Smooth muscle cell (in vitro differentiated cells): ENCODE data around the gene NELFB. TPM values are rescaled to one million over a fixed set of nuclear protein-coding genes. Genes with fewer than 3 reads are reported as not detected.

ENCODE experiments used
- DNase-seq: peaks from one replicate; lab custom pipeline; 2025; ENCODE audit not compliant: unreplicated experiment; lab: John Stamatoyannopoulos, UW
- H2AFZ ChIP-seq: fragments of 200-600 bp; sonication (generic); 2 replicates; pipeline ENCODE4 v1.6.0; 2016; ENCODE audit warnings: antibody characterized with exemption, low read depth, mild to moderate bottlenecking
- H3F3A ChIP-seq: fragments of 200-600 bp; sonication (generic); 2 replicates; pipeline ENCODE4 v1.6.0; 2017; ENCODE audit warnings: antibody characterized with exemption, low read depth
- H3K27ac ChIP-seq: fragments of 200-600 bp; sonication (generic); 2 replicates; pipeline ENCODE4 v1.5.1; 2016; ENCODE audit warnings: low read depth, mild to moderate bottlenecking
- H3K27me3 ChIP-seq: fragments of 200-600 bp; sonication (generic); 2 replicates; pipeline ENCODE4 v1.6.1; 2016; ENCODE audit warnings: low read depth, mild to moderate bottlenecking
- H3K36me3 ChIP-seq: fragments of 200-600 bp; sonication (generic); 2 replicates; pipeline ENCODE4 v1.5.1; 2016; ENCODE audit warnings: low read depth
- H3K4me1 ChIP-seq: fragments of 200-600 bp; sonication (generic); 2 replicates; pipeline ENCODE4 v1.5.1; 2016; ENCODE audit warnings: low read depth
- H3K4me2 ChIP-seq: fragments of 200-600 bp; sonication (generic); 2 replicates; pipeline ENCODE4 v1.6.0; 2016; ENCODE audit warnings: mild to moderate bottlenecking
- H3K4me3 ChIP-seq: fragments of 200-600 bp; sonication (generic); 2 replicates; pipeline ENCODE4 v1.5.1; 2016; ENCODE audit warnings: mild to moderate bottlenecking
- H3K79me2 ChIP-seq: fragments of 200-600 bp; sonication (generic); 2 replicates; pipeline ENCODE4 v1.6.0; 2016; ENCODE audit warnings: low read depth, mild to moderate bottlenecking
- H3K9ac ChIP-seq: fragments of 200-600 bp; sonication (generic); 2 replicates; pipeline ENCODE4 v1.6.0; 2016; ENCODE audit warnings: low read depth
- H3K9me3 ChIP-seq: fragments of 200-600 bp; sonication (generic); replicated peaks from 2 replicates; pipeline ENCODE4 v1.5.1; 2016; ENCODE audit warnings: low read depth
- H4K20me1 ChIP-seq: fragments of 200-600 bp; sonication (generic); 2 replicates; pipeline ENCODE4 v1.6.0; 2016; ENCODE audit warnings: low read depth
- CTCF ChIP-seq: fragments of 200-600 bp; sonication (generic); IDR thresholded peaks from 2 replicates; pipeline ENCODE4 v1.5.1; 2017; ENCODE audit warnings: borderline replicate concordance, mild to moderate bottlenecking, antibody characterized with exemption; ENCODE audit not compliant: insufficient read depth, poor library complexity, severe bottlenecking
- WGBS: methylation state at CpG from one replicate; pipeline ENCODE4 v1.1.7; 2016; ENCODE audit warnings: low lambda C conversion rate; 5-methylcytosine and 5-hydroxymethylcytosine counted together
- polyA plus RNA-seq: library from polyadenylated mRNA; unstranded; fragments of >200 nt; fragmentation: Nextera tagmentation; extraction: Ambion mirVana; gene quantifications from 2 replicates; pipeline ENCODE4 v1.2.1, GENCODE V29; 2016
- total RNA-seq: library from RNA; depleted of rRNA; stranded (reverse); fragments of >200 nt; gene quantifications from 2 replicates; pipeline ENCODE4 v1.2.3, GENCODE V29; 2014

Gene NELFB
- total and polyA plus RNA-seq, 2 experiments from 2014 or later, result 23.3 to 60.9 TPM

- no peak overlapping the region for H3K27ac ChIP-seq
- H3K4me1 ChIP-seq, result peaks cover 5% of the 10 kb centered on the region
- no peak for DNase-seq
- no peak overlapping the region for H3K9ac ChIP-seq
- no peaks in the 10 kb centered on the region for H3K36me3 ChIP-seq
- WGBS, result 72% methylated on average over 36 of the region's 36 CpGs
- no peak overlapping the region for H3K4me2 ChIP-seq
- no peaks in the 10 kb centered on the region for H3K9me3 ChIP-seq
- no peak overlapping the region for H3K4me3 ChIP-seq
- no peak overlapping the region for H2AFZ ChIP-seq
- no peaks in the 10 kb centered on the region for H3K27me3 ChIP-seq
- peaks cover 25% of the 10 kb centered on the region for H3F3A ChIP-seq
- no peak for TF ChIP-seq CTCF
- peaks cover 28% of the 10 kb centered on the region for H4K20me1 ChIP-seq
- H3K79me2 ChIP-seq, result peaks cover 23% of the 10 kb centered on the region
Measured at GRCh38 chr9:137244486-137245449, 10.4 kb upstream of the NELFB start.

DNA sequence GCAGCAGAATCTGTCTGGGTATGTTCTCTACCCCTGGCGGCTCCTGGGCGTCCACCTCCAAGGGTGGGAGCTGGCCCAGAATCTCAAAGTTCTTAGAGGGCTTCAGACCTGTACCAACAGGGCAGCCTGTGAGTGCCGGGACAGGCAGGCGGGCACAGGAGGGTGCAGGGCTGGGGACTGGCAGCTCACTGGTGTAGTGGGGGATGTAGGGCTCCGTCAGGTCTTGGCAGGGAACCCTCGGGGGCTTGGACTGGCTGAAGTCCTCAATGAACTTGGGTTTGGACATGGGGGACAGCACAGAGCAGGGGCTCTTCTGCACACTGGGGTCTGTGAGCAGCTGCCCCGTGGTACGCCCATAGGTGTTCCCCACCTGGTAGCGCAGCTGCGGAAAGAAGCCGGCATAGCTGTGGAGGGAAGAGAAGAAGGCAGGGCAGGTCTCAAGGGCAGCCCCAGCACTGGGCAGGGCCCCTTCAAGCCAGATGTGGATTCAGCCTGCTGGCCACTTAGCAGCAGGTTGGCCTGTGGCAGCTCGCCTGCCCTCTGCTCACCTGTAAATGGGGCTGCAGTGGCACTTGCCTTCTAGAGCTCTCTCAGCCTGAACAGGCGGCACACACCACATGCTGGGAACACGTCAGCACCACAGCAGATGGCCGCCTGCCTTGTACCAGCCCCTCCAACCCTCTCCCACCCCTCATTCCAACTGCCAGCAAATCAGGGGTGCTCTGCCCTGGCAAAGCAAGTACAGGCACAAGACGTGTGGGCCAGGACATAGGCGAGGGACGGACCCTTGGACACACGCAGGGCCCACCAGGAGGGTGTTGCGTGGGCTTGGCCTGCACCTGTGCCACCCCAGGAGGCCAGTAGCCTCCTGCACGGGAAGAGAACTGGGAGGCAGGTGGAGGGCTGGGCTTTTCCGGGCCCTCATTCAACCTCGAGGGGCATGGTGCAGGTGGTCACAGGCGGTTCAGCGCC is 9.4 kb upstream of the NELFB start:
- no peak overlapping the region for H3K9ac ChIP-seq
- DNase-seq, result no peak
- WGBS, result 95% methylated on average over 25 of the region's 25 CpGs

DNA sequence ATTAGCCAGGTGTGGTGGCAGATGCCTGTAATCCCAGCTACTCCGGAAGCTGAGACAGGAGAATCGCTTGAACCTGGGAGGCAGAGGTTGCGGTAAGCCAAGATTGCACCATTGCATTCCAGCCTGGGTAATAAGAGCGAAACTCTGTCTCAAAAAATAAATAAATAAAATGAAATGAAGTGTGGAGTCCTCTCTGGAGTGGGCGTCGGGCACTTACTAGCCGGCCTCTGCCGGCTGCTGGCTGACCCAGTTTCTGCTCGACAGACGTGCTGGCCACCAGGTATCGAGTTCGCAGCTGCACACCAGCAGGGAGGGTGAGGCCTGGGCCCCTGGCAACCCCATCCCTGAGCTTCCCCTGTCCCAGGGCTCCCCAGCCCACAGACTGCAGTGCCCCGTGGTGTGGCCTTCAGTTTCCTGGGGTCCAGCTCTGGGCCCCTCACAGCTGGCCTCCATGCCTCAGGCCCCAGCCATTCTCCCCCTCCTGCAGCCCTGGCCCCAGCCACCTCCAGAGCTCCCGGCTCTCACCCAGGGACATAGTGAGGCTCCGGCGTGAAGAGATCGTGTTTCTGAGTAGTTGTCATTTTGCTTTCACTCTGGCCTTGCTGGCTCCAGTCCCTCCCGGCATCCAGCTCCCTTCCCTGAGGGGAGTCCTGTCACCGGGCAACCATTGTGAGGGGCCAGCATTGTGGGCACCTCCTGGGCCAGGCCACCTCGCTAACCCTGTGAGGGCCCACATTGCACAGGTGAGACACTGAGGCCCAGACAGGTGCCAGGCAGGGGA is 7.8 kb upstream of the NELFB start:
- DNase-seq, result no peak
- Histone ChIP-seq H3K4me3 (no peak overlapping the region), H3K36me3 (no peaks in the 10 kb centered on the region), H3K4me2 (no peak overlapping the region), H3K4me1 (peaks cover 2% of the 10 kb centered on the region), H3K27me3 (no peaks in the 10 kb centered on the region), H4K20me1 (peaks cover 20% of the 10 kb centered on the region), H3K79me2 (peaks cover 14% of the 10 kb centered on the region), H2AFZ (no peak overlapping the region), H3F3A (peaks cover 13% of the 10 kb centered on the region), H3K27ac (no peak overlapping the region), H3K9ac (no peak overlapping the region), H3K9me3 (no peaks in the 10 kb centered on the region)
- WGBS, result 79% methylated on average over 20 of the region's 20 CpGs
- TF ChIP-seq CTCF, result no peak

More for the DNA sequence above, 9.4 kb upstream of the NELFB start:
- Histone ChIP-seq H3K9me3 (no peaks in the 10 kb centered on the region), H3F3A (peaks cover 20% of the 10 kb centered on the region), H3K4me1 (peaks cover 5% of the 10 kb centered on the region), H3K27ac (no peak overlapping the region), H3K27me3 (no peaks in the 10 kb centered on the region), H2AFZ (no peak overlapping the region), H4K20me1 (peaks cover 28% of the 10 kb centered on the region), H3K4me3 (no peak overlapping the region), H3K36me3 (no peaks in the 10 kb centered on the region), H3K4me2 (no peak overlapping the region), H3K79me2 (peaks cover 22% of the 10 kb centered on the region)
- no peak for TF ChIP-seq CTCF
